ENCODE data around the gene MAGI2. TPM values are rescaled to one million over a fixed set of nuclear protein-coding genes. Genes with fewer than 3 reads are reported as not detected.

MAGI2 gene
- total RNA-seq, 4 donors from 2014 or later, result 0.90 to 2.4 (median 0.99) TPM

- no peak for TF ChIP-seq POLR2A (IDR thresholded peaks at IDR 0.05)
- TF ChIP-seq, protein P1, sequence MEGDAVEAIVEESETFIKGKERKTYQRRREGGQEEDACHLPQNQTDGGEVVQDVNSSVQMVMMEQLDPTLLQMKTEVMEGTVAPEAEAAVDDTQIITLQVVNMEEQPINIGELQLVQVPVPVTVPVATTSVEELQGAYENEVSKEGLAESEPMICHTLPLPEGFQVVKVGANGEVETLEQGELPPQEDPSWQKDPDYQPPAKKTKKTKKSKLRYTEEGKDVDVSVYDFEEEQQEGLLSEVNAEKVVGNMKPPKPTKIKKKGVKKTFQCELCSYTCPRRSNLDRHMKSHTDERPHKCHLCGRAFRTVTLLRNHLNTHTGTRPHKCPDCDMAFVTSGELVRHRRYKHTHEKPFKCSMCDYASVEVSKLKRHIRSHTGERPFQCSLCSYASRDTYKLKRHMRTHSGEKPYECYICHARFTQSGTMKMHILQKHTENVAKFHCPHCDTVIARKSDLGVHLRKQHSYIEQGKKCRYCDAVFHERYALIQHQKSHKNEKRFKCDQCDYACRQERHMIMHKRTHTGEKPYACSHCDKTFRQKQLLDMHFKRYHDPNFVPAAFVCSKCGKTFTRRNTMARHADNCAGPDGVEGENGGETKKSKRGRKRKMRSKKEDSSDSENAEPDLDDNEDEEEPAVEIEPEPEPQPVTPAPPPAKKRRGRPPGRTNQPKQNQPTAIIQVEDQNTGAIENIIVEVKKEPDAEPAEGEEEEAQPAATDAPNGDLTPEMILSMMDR (IDR thresholded peaks at IDR 0.05 in 4 of 5, conservative IDR thresholded peaks at IDR 0.05 in 1 of 5), result no peak
- DNase-seq, result no peak
- H3K27me3 ChIP-seq, result no peaks in the 10 kb centered on the region
- ATAC-seq, result peak; percentile 51 to 58
- peaks cover 6 to 20% of the 10 kb centered on the region in 2 donors for H3K4me1 ChIP-seq
- in situ Hi-C loops (cut with MboI; ENCODE audit: low sequenced_read_pairs in 4 of 4), result no loop called here
- no peaks in the 10 kb centered on the region for H3K36me3 ChIP-seq
- H3K9me3 ChIP-seq, result no peaks in the 10 kb centered on the region
- no peak overlapping the region for H3K27ac ChIP-seq
- intact Hi-C loops (cut with DNase I; ENCODE audit: low total_unique reads), result no loop called here
- H3K4me3 ChIP-seq, result no peak overlapping the region
These were observed 976.5 kb downstream of the MAGI2 start for GRCh38 chr7:78476851-78477405.

- intact Hi-C loops (cut with DNase I; ENCODE audit: low total_unique reads), result no loop called here
- Histone ChIP-seq H3K36me3 (no peaks in the 10 kb centered on the region), H3K9me3 (no peaks in the 10 kb centered on the region), H3K27ac (no peak overlapping the region), H3K27me3 (no peaks in the 10 kb centered on the region), H3K4me3 (no peak overlapping the region), H3K4me1 (peaks cover 0 to 16% of the 10 kb centered on the region in 2 donors)
- no peak for TF ChIP-seq POLR2A (IDR thresholded peaks at IDR 0.05)
- TF ChIP-seq, protein P1 (IDR thresholded peaks at IDR 0.05 in 4 of 5, conservative IDR thresholded peaks at IDR 0.05 in 1 of 5), result no peak
- ATAC-seq (no peak), DNase-seq (no peak)
- in situ Hi-C loops (cut with MboI; ENCODE audit: low sequenced_read_pairs in 4 of 4), result no loop called here
These were observed 979.7 kb downstream of the MAGI2 start for GRCh38 chr7:78473571-78474301.

DNA sequence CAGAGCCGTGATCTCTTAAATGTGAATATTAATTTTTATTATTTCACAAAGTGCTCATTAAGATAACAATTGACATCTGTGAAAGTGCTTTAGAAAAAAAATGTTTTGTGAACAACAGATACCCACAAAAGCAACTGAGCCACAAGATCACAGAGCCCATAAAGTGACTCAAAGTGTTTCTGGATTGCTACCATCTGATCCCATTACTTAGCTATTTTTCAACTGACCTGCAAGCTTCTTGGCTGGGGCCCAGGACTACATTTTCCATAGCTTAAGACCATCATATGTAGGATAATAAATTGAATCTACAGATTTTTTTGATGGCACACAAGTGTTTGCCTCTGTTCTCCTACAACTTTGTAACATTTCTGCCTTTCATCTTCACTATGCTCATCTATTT lies 980.4 kb downstream of the MAGI2 start:
- no peaks in the 10 kb centered on the region for H3K9me3 ChIP-seq
- H3K27me3 ChIP-seq, result no peaks in the 10 kb centered on the region
- in situ Hi-C loops (cut with MboI; ENCODE audit: low sequenced_read_pairs in 4 of 4) (no loop called here), intact Hi-C loops (cut with DNase I; ENCODE audit: low total_unique reads) (no loop called here)
- ATAC-seq, result no peak
- peaks cover 0 to 19% of the 10 kb centered on the region in 2 donors for H3K4me1 ChIP-seq
- no peak overlapping the region for H3K4me3 ChIP-seq
- no peak for DNase-seq
- no peaks in the 10 kb centered on the region for H3K36me3 ChIP-seq
- TF ChIP-seq, protein P1 (IDR thresholded peaks at IDR 0.05 in 4 of 5, conservative IDR thresholded peaks at IDR 0.05 in 1 of 5), result no peak
- no peak for TF ChIP-seq POLR2A (IDR thresholded peaks at IDR 0.05)
- H3K27ac ChIP-seq, result no peak overlapping the region

DNA sequence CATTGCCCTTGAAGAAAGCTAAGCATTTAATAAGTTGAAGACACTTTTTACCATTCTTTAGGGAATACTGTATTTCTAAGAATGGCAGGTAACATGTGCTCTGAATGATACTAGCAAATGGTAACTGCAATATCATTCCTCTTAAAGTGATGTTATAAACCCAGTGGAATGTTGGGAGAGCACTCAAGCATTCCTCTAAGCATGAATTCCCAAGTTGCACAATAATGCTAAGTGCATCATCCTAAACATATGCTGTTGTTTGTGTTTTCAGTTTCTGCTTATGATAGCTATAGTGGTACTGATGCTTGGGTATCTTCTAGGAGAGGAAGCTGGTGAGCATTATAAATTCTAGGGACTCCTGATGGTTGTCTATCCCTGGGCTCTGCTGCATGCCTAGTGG lies 980.9 kb downstream of the MAGI2 start:
- no peaks in the 10 kb centered on the region for H3K27me3 ChIP-seq
- H3K4me1 ChIP-seq, result peaks cover 0 to 19% of the 10 kb centered on the region in 2 donors
- TF ChIP-seq, protein P1 (IDR thresholded peaks at IDR 0.05 in 4 of 5, conservative IDR thresholded peaks at IDR 0.05 in 1 of 5), result no peak
- no peak for TF ChIP-seq POLR2A (IDR thresholded peaks at IDR 0.05)
- H3K36me3 ChIP-seq, result no peaks in the 10 kb centered on the region
- intact Hi-C loops (cut with DNase I; ENCODE audit: low total_unique reads) (no loop called here), in situ Hi-C loops (cut with MboI; ENCODE audit: low sequenced_read_pairs in 4 of 4) (no loop called here)
- no peak overlapping the region for H3K27ac ChIP-seq
- DNase-seq, result no peak
- no peak overlapping the region for H3K4me3 ChIP-seq
- ATAC-seq, result no peak
- no peaks in the 10 kb centered on the region for H3K9me3 ChIP-seq
